ENCODE data around the gene SLC35E3.

Gene SLC35E3

GRCh38 chr12:68771223-68771925 lies 25.4 kb downstream of the SLC35E3 start:
- no peak for DNase-seq

DNA sequence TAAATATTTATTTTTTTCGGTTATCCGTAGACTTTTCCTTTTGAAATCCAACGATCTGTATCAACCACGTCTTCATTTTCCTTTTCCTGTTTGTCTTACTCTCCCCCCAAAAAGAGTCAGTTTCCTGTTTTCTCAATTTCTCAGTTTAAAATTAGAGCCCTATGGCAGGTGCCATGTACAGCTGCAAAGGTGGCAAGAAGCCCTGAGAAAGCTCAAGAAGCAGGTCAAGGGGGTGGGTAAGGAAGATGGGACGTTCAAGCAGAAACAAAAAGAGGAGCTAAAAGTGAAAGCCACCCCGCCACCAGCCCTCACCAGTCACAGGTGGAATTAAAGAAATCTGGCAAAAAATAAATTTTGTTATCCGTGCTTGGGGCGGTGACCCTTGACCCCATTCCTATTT lies 26.7 kb downstream of the SLC35E3 start:
- DNase-seq, result no peak

- DNase-seq, result no peak
Measured at GRCh38 chr12:68773582-68773981, 27.6 kb downstream of the SLC35E3 start.

DNA sequence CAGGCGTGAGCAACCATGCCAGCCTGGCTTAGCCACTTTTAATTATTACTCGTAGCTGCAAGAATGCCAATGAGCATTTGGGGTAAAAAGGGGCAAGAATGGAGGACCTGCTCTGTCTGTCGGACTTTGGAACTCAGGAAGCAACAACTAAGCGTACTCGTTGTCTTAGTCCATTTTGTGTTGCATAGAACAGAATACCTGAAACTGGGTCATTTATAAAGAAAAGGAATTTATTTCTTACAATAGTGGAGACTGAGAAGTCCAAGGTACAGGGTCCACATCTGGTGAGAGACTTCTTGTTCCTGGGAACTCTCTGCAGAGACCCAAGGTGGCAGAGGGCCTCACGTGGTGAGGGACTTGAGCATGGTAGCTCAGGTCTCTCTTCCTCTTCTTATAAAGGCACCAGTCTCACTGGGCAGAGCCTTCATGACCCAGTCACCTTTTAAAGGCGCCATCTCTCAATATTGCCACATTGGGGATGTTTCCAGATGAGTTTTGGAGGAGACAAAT lies 29.2 kb downstream of the SLC35E3 start:
- no peak for DNase-seq

DNA sequence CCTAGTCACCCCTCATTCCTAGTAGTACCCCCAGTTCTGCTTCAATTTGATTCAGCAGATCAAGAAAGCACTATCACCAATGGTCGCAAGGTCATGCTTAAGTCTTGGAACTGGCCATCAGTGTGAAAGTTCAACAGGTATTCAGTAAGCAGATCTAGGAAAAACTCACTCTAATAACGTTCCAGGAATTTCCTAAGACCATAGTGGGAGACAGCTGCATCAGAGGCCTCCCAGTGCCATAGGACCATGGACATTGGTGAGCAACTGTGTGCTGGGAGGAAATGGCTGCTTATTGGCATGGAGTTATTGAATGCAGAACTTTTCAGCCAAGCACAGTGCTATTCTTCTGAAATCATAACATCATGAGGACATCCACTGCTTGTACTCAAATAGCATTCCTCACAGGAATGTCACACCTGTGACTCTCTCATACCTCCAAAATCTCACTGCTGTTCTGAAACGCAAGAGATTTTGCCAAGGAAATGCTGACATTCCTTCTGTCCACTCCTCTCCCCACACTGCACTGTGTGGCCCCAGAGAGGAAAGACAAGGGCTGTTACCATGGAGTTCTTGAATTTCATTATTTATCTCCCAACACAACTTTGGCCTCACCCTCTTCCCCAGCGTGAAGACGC lies 31.1 kb downstream of the SLC35E3 start:
- DNase-seq, result no peak

DNA sequence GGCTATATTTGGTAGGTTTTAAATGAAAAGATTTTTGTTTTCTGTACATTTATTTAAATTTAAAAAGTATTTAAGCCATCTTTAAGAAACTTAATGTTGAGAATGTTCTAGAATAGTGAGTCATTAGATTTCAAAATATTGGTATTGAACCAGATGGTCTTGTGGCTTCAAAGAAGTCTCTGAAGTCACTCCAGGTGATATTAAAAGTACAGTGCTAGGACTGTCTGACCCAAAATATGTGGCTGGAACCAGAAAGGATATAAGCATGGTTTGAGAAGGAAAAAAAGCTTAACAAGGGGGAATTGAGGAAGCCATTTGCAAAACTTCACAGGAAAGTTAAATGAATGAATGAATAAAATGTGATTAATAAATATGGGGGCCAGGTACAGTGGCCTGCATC lies 33.3 kb downstream of the SLC35E3 start:
- DNase-seq, result no peak

DNA sequence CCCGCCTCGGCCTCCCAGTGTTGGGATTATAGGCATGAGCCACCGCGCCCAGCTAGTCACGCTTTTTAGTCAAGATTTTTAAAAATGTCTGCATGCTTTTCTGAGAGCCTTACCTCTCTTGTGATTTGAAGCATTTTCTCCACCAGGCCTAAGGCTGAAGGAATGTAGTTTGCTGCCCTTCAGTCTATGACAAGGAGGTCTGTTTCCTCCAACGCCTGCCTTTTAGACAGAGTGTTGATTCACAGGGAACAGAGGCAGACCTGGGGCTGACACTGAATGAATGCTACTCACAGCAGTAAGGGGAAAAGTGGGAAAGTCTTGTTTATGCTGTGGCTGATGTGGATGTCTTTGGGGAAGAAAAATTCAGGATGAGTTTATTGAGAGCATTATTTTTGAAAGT lies 34.8 kb downstream of the SLC35E3 start:
- no peak for DNase-seq

GRCh38 chr12:68781728-68782127 lies 35.8 kb downstream of the SLC35E3 start:
- no peak for DNase-seq

DNA sequence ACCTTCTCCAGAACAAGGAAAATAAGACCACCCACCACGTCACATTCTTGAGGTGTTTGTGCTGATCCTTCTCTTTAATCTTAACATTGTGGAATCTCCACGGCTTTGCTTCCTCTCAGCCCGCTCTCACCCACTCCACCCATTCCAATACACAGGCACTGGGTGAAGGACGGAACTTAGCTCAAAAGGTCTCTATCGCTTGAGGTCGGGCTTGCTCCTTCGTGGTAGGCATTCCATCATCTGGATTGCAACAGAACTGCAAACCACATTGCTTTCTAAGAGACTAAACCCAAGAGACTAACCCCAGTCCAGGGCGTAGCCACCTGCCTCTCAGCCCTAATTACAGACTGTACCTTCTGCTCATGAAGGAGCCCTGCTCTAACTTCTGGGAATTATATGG lies 38.0 kb downstream of the SLC35E3 start:
- no peak for DNase-seq

GRCh38 chr12:68785358-68785757 lies 39.4 kb downstream of the SLC35E3 start:
- no peak for DNase-seq

DNA sequence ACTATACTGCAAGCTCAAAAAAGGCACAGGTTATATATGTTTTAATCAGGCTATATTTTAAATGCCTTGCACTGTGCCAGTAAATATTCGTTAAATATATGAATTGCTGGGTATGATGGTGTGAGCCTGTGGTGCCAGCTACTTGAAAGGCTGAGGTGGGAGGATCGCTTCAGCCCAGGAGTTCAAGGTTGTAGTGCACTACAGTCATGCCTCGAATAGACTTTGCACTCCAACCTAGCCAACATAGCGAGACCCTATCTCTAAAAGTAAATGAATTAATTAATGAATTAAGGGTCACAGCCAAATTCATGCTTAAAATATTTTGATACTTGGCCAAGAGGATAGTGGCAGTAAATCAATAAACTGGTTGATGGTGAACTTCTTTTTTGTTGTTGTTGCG lies 39.8 kb downstream of the SLC35E3 start:
- no peak for DNase-seq

DNA sequence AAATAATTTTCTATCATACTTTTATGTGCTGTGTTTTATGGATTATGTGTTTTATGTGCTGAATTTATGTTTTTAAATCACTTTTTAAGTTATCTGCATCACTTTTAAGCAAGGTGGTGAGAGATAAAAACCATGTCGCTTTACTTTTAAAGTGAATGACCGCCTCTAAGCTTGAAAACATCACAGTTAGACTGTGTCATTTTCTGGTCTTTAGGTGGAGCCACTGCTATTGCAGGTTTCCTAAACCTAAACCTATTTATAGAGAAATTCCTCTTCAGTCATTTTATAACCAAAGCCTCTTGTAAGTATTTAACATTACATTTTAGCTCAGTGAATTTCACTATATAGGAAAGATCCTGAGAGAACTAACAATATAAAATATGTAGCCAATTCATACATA lies 41.0 kb downstream of the SLC35E3 start:
- no peak for DNase-seq

- DNase-seq, result no peak
Measured at GRCh38 chr12:68788554-68789143, 42.7 kb downstream of the SLC35E3 start.

- DNase-seq, result no peak
Measured at GRCh38 chr12:68789144-68789878, 43.3 kb downstream of the SLC35E3 start.

DNA sequence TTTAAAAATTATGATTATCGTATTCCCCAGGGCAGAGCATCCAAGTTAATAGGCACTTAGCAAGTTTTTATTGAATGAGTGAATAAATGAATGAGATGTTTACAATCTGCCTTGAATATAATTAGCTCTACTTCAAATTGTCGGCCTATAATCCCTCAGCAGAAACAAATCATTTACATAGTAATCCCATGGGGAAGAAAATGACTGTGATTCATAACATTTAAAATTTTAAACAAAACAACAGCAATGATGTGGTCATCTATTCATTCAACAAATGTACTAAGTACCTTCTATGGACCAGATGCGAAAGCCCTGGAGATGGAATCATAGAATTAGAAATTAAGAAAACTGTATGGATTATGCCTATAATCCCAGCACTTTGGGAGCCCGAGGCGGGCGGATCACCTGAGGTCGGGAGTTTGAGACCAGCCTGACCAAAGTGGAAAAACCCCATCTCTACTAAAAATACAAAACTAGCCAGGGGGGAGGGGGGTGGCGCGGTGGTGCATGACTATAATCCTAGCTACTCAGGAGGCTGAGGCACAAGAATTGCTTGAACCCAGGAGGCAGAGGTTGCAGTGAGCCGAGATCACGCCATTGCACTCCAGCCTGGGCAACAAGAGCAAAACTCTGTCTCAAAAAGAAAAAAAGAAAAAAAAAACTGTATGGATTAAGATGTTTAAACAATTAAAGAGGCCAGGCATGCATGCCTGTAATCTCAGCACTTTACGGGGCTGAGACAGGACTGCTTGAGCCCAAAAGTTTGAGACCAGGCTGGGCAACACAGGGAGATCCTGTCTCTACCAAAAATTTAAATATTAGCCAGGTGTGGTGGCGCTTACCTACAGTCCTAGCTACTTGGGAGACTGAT lies 44.3 kb downstream of the SLC35E3 start:
- no peak for DNase-seq

GRCh38 chr12:68790952-68791234 lies 44.9 kb downstream of the SLC35E3 start:
- DNase-seq, result no peak

GRCh38 chr12:68791897-68792481 lies 46.0 kb downstream of the SLC35E3 start:
- no peak for DNase-seq

DNA sequence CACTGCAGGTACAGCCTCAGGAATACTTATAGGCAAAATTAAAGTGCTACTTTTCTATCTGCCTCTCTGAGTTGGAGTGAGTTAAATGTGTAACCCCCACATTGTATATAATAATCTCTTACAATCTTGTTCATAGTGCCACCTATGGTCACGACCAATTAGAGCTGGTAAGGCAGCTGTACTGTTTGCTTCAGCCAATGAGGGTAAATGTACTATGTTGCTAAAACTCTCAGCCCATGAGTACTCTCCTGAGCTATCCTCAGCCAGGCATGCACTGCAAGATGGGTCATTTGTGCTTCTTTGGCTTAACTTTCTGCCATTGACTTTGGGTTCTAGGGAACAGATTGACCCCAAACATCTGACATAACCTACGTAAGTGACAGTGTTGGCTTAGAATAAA lies 47.0 kb downstream of the SLC35E3 start:
- no peak for DNase-seq

- DNase-seq, result no peak
Measured at GRCh38 chr12:68793436-68793835, 47.5 kb downstream of the SLC35E3 start.

GRCh38 chr12:68793975-68794652 lies 48.1 kb downstream of the SLC35E3 start:
- no peak for DNase-seq

- DNase-seq, result no peak
Measured at GRCh38 chr12:68794653-68795251, 48.8 kb downstream of the SLC35E3 start.
